A673 (cell line): ENCODE data around the gene HERPUD2. TPM values are rescaled to one million over a fixed set of nuclear protein-coding genes. Genes with fewer than 3 reads are reported as not detected.

Experiments
- BruUV-seq: library from RNA; stranded (reverse); fragments of 400-500 nt; replicated peaks from 2 replicates; lab custom pipeline; 2021; lab: Mats Ljungman, UMichigan
- CTCF ChIA-PET: fragments of 300-600 bp; sonication (Branson Sonifier 250); formaldehyde crosslinking; loops from one replicate; lab custom pipeline; 2022; ENCODE audit warnings: antibody characterized with exemption; lab: Charles Lee
- POLR2A ChIA-PET: fragments of 300-600 bp; sonication (Branson Sonifier 250); formaldehyde crosslinking; loops from one replicate; lab custom pipeline; 2022; ENCODE audit warnings: antibody characterized with exemption; ENCODE audit not compliant: low non-redundant PET; lab: Charles Lee
- DNase-seq: peaks from one replicate; pipeline ENCODE4 v3.0.0-alpha.2; 2015; ENCODE audit warnings: low spot score
- H3K27ac ChIP-seq: fragments of 200-600 bp; sonication (generic); 2 replicates; pipeline ENCODE4 v1.5.1; 2016; ENCODE audit warnings: mixed run types, low read depth, mild to moderate bottlenecking, mixed read lengths, antibody characterized with exemption, low read length; ENCODE audit not compliant: poor library complexity, severe bottlenecking
- H3K27me3 ChIP-seq: fragments of 200-600 bp; sonication (generic); replicated peaks from 2 replicates; pipeline ENCODE4 v1.6.1; 2017; ENCODE audit warnings: mixed run types, low read depth, mild to moderate bottlenecking, mixed read lengths, antibody characterized with exemption, low read length; ENCODE audit not compliant: insufficient read depth, poor library complexity
- H3K36me3 ChIP-seq: fragments of 200-600 bp; sonication (generic); 2 replicates; pipeline ENCODE4 v1.6.1; 2016; ENCODE audit warnings: mixed run types, mild to moderate bottlenecking, mixed read lengths, antibody characterized with exemption, low read length; ENCODE audit not compliant: insufficient read depth, poor library complexity, severe bottlenecking
- H3K4me1 ChIP-seq: fragments of 200-600 bp; sonication (generic); 2 replicates; pipeline ENCODE4 v1.6.1; 2017; ENCODE audit warnings: mixed run types, mild to moderate bottlenecking, mixed read lengths, antibody characterized with exemption, low read length; ENCODE audit not compliant: insufficient read depth, poor library complexity, severe bottlenecking
- H3K4me3 ChIP-seq: fragments of 200-600 bp; sonication (generic); 2 replicates; pipeline ENCODE4 v1.5.1; 2016; ENCODE audit warnings: low read depth, mixed run types, mild to moderate bottlenecking, mixed read lengths, low read length; ENCODE audit not compliant: poor library complexity, severe bottlenecking
- H3K9me3 ChIP-seq: fragments of 200-600 bp; sonication (generic); 2 replicates; pipeline ENCODE4 v1.6.1; 2016; ENCODE audit warnings: mixed run types, low read depth, mild to moderate bottlenecking, mixed read lengths, antibody characterized with exemption, low read length; ENCODE audit not compliant: poor library complexity, severe bottlenecking
- CTCF ChIP-seq: fragments of 300-800, 200-600 bp; sonication (generic); conservative IDR thresholded peaks from 2 replicates; pipeline ENCODE4 v1.5.1; 2017; ENCODE audit warnings: low read depth, mild to moderate bottlenecking, antibody characterized with exemption, low read length, moderate library complexity, mixed read lengths
- EZH2 ChIP-seq: fragments of 200-600 bp; sonication (generic); IDR thresholded peaks from 2 replicates; pipeline ENCODE4 v1.6.1; 2017; ENCODE audit warnings: borderline replicate concordance, low read depth, mild to moderate bottlenecking, mixed read lengths, antibody characterized with exemption, low read length; ENCODE audit not compliant: poor library complexity, severe bottlenecking
- intact Hi-C: fragments of 100-400 bp; cut with micrococcal nuclease; formaldehyde crosslinking; loops from one replicate; pipeline ENCODE4 v1.10.0; 2022; ENCODE audit not compliant: unreplicated experiment
- total RNA-seq: library from RNA; stranded (reverse); gene quantifications from 2 replicates; pipeline ENCODE4 v1.2.3, GENCODE V29; 2021

HERPUD2 gene
- total RNA-seq, 1 experiment from 2014 or later = 23.3 TPM

GRCh38 chr7:35650751-35651150 lies 44.2 kb downstream of the HERPUD2 start:
- TF ChIP-seq CTCF (no peak), EZH2 (no peak)
- Histone ChIP-seq H3K9me3 (peaks cover 6% of the 10 kb centered on the region), H3K4me3 (no peak overlapping the region), H3K27ac (no peak overlapping the region), H3K27me3 (no peaks in the 10 kb centered on the region), H3K4me1 (peaks cover 28% of the 10 kb centered on the region), H3K36me3 (no peaks in the 10 kb centered on the region)
- intact Hi-C loops = no loop called here
- no peak for DNase-seq
- CTCF ChIA-PET = no interaction called here
- POLR2A ChIA-PET = no interaction called here
- BruUV-seq = no TSS peak

GRCh38 chr7:35649711-35650110 lies 45.2 kb downstream of the HERPUD2 start:
- Histone ChIP-seq H3K9me3 (peaks cover 6% of the 10 kb centered on the region), H3K4me1 (peaks cover 30% of the 10 kb centered on the region), H3K36me3 (no peaks in the 10 kb centered on the region), H3K4me3 (no peak overlapping the region), H3K27ac (no peak overlapping the region), H3K27me3 (no peaks in the 10 kb centered on the region)
- TF ChIP-seq EZH2 = no peak
- TF ChIP-seq CTCF = no peak
- CTCF ChIA-PET = no interaction called here
- DNase-seq = no peak
- POLR2A ChIA-PET = no interaction called here
- intact Hi-C loops = loop anchor here (10.0 kb wide), 1 partner anchor 155 kb away; the partner anchor contains the start of gene SEPTIN7
- no TSS peak for BruUV-seq

GRCh38 chr7:35648367-35648766 lies 46.6 kb downstream of the HERPUD2 start:
- intact Hi-C loops = loop anchor here (10.0 kb wide), 1 partner anchor 156 kb away; the partner anchor contains the start of gene SEPTIN7
- BruUV-seq = no TSS peak
- CTCF ChIA-PET = no interaction called here

More at GRCh38 chr7:35648367-35648766, 46.6 kb downstream of the HERPUD2 start:
- Histone ChIP-seq H3K4me3 (no peak overlapping the region), H3K27ac (peak overlapping the region; percentile 75), H3K4me1 (peaks cover 37% of the 10 kb centered on the region), H3K36me3 (no peaks in the 10 kb centered on the region), H3K9me3 (peaks cover 6% of the 10 kb centered on the region), H3K27me3 (no peaks in the 10 kb centered on the region)
- TF ChIP-seq CTCF (no peak), EZH2 (no peak)
- POLR2A ChIA-PET = interaction anchor here (0.6 kb wide), 1 partner anchor 28 kb away, joined by 3 read pairs; no protein-coding TSS in a partner anchor
- no peak for DNase-seq
